Measurements from ENCODE around the gene TCERG1.

Gene TCERG1

DNA sequence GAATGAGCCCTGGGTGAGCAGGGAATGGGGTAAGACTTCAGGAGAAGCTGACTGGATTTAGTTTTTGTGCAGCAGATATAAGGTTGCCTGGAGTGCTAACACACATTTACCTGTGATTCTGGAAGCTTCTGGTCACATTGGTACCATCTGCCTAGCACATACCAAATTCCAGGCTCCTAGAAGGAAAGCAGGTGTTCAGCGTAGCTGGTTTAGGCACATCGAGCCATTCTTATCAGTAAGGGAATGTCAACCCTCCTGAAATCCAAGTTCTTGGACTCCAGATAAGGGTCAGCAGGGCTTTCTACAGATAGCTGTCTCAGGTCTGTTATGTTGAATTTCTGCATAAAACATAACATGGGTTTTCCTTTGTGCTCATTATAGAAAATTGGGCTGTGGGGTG is 10.3 kb downstream of the TCERG1 start:
- no peak for DNase-seq (ENCODE audit: low read depth in 2 of 2)

DNA sequence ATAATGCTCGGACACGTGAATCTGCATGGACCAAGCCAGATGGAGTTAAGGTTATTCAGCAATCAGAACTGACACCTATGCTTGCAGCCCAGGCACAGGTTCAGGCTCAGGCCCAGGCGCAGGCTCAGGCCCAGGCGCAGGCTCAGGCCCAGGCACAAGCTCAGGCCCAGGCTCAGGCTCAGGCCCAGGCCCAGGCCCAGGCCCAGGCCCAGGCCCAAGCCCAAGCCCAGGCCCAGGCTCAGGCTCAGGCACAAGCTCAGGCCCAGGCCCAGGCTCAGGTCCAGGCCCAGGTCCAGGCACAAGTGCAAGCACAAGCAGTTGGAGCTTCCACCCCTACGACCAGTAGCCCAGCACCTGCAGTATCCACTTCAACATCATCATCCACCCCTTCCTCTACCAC is 11.8 kb downstream of the TCERG1 start:
- no peak for DNase-seq (ENCODE audit: low read depth in 2 of 2)

DNA sequence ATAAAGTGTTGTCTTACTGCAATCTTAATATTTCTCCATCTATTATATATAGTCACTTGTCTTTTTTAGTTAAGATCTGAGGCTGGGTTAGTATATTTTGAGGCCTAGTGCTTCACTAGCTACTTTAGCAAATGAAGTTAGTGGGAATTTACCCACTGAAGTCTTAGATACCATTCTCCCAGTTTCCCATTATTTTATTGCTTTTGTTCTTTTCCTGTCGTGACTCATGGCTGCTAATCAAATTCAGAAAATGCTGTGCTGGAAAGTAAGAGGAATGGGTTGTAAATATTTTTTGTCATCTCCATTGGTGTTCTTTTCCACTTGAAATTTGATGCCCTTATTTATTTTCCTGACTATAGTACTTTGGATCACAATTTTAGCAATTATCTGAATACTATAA is 14.2 kb downstream of the TCERG1 start:
- DNase-seq (ENCODE audit: low read depth in 2 of 2), result no peak

DNA sequence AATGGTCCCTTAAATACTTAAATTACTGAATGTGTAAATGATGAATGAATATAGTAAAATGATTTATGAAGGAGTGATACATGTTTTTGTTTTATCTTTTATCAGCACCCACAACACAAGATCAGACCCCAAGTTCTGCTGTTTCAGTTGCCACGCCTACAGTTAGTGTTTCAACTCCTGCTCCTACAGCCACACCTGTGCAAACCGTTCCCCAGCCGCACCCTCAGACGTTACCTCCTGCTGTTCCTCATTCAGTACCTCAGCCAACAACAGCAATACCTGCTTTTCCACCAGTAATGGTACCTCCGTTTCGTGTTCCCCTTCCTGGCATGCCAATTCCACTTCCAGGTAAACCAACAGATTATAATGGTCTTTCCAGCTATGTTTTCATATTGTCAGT is 16.3 kb downstream of the TCERG1 start:
- no peak for DNase-seq (ENCODE audit: low read depth in 2 of 2)

DNA sequence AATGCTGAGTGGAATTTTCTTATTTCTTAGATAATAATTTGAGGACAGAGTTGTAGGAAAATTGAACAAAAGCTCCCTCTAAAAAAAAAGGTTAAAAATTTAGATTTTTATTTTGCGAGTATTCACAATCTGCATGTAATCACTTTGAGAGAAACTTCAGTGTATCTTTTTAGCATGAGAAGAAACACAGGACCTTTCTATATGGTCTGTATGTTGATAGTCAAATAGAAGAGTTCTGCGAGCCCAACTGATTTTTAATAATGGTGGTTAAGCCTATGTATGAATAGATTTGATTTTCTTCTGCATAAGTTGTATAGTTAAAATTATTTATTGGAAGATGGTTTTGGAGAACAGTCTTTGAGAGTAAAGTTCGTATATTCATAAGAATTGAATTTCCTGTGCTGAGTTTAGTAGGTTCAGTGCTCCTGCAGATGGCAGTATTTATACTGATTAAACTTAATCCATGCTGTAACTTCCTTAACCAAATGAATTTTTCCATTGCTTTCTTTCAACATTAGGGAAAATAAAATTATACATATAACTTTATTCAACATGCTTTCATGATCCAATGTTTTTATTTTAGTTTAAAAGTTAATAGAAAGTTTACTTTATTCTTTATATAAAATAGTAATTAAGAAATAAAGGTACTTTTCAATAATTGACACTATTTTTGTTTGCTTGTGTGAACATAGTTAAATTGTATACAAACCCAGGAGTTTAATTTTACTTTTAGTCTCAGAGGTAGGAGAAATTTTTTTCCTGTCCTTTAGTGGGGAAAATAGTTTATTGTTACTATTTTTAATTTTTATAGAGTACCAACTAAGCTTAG is 19.6 kb downstream of the TCERG1 start:
- DNase-seq (ENCODE audit: low read depth in 2 of 2), result no peak

DNA sequence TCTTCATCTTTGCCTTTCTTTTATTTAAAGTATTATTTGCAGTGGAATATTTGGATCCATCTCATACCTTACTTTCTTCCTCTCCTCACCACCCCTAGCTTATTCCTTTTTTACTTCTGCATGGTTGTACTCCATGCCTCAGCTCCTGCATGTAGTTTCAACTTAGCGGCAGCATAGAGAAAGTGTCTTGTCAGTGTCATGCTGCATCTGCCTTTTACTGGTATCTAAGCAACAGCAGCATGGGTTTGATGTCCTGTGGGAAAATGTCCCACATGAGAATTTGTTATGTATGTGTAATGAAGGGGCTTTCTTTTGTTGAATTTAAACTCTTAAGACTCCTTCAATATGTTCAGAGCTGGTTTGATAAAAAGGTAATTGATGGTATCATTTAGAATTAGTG is 20.6 kb downstream of the TCERG1 start:
- no peak for DNase-seq (ENCODE audit: low read depth in 2 of 2)

DNA sequence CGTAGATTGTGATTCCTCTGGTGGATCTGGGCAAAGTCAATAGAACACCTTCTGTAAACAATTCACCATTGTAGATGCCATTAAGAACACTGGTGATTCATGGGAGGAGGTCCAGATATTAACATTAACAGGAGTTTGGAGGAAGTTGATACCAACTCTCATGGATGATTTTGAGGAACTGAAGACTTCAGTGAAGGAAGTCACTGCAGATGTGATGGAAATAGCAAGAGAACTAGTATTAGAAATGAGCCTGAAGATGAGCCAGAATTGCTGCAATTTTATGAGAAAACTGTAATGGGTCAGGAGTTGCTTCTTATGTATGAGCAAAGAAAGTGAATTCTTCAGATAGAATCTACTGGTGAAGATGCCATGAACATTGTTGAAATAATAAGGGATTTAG is 26.9 kb downstream of the TCERG1 start:
- no peak for DNase-seq (ENCODE audit: low read depth in 2 of 2)

DNA sequence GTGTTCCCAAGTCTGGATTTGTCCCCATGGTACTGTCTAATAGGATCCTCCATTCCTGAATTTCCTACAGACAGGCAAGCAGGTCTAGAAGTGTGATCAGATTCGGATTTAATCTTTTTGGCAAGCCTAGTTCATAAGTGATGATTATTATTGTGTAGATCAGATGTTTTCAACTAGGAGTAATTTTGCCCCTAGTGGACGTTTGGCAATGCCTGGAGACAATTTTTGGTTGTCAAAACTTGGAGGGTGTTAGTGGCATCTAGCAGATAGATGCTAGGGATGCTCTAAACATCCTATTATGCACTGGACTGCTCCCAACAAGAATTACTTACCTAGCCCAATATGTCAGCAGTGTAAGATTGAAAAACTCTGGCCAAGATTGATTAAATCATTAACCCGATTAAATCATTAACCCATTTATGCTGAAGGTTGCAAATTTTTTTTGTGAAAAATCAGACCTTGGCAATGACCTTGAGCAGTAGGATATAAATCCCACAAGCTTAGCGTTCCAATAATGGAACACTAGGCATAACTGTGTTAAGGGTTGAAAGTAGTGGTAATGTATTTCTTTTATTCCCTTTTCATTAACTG is 28.2 kb downstream of the TCERG1 start:
- no peak for DNase-seq (ENCODE audit: low read depth in 2 of 2)

DNA sequence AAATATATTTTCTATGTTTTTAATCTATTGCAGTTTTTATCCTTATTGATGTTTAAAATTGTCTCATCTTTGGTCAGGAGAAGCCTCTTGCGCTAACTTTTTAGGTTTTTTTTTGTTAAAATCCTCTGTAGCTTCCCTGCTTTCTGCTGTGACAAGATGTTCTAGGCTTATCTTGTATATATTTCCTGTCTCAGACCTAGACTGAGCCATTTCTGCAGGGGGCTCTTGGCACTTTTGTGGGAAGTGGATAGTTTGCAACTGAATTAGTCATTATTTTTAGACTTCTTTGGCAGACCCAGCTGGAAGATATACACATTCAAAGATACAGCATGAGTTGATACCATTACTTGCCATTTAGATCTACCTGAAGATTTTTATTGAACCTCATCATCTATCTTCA is 28.8 kb downstream of the TCERG1 start:
- no peak for DNase-seq (ENCODE audit: low read depth in 2 of 2)

DNA sequence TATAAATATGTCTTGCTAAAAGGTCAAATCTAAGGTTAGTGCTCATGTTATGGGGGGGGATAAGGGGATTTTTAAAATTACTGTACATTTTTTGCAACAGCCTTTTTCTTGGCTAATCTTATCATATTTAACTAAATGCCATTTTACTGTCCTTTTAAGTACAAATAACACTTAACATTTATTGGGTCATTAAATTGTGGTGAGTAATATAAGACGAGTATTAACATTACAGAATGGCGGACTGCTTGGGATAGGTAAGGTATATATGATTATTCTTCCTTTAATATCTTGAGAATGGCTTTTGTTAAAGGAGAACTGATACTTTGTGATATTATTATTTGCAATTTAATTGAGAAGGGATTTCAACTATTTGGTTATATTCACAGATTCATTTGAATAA is 35.6 kb downstream of the TCERG1 start:
- DNase-seq (ENCODE audit: low read depth in 2 of 2), result no peak

DNA sequence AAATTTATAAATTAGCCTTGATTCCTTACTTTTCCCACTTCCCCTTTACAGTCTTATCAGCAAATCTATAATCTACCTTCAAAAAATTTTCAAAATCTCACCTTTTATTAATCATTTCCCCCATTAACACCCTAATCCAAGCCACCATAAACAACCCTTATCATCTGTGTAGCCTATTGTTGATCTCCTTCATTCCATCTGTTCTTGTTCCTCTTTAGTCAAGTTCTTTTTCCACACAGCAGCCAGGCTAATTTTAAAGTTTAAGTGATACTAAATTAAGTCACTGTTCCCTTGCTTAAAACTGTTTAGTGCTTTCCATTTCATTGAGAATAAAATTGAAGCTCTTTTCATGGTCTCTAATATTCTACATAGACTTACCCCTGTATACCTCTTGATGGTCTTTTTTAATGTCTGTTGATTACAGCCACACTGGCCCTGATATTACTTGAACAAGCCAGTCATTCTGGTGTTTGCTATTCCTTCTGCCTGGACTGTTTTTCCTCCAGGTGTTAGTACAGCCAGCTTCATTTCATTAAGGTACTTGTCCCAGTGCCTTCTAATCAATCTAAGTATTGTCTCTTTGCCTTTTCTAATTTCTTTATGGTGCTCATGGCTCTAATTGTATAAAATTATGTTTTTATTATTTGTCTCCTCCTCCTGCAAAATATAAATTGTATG is 37.7 kb downstream of the TCERG1 start:
- DNase-seq (ENCODE audit: low read depth in 2 of 2), result no peak

DNA sequence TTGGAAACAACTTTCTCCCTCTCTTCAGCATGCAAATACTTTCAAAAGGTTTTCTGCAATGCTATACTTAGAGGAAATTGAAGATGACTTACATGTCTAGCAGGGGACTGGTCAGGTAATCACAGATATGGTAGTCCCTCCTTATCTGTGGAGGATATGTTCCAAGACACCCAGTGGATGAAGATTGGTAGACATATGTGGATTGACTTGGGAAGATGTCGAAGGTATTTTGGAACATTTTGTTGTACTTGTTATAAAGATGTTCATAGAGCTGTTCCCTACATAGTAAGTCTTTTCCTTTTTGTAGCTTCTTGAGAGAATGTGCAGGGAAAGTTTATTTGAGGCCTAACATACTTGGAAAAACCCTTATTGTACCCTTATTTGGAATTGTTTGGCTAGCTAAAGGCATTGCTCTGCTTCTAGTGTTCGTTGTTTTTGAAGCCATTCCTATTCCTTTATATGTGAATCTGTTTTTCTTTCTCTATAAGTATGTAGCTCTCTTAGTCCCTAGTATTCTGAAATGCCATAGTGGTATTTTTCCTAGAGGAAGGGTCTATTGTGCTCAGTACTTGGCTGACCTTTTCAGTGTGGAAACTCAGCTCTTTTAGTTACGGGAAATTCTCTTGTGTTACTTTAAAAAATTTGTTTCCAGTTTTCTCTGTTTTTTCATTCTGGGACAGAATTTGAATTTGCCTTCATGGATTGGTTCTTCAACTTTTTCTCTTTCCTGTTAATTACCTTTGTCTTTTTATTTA is 43.1 kb downstream of the TCERG1 start:
- no peak for DNase-seq (ENCODE audit: low read depth in 2 of 2)

DNA sequence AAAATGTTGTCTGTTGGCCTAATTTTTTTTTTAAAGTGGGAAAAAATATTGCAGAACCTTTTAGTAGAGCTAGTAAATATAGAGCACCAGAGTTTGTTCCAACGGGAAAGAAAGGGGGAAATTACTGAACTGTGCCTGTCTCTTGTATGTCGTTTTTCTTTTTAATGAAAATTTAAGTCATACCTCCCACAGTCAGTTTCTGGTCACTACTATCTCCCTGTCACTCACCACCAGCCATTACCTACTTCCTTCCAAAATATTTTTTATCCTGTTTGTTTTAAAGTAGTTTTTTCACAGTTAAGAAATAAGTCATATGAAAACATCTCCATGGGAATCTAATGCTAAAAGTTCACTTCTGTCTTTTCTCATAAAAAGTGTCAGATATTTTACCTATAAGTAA is 47.5 kb downstream of the TCERG1 start:
- no peak for DNase-seq (ENCODE audit: low read depth in 2 of 2)

DNA sequence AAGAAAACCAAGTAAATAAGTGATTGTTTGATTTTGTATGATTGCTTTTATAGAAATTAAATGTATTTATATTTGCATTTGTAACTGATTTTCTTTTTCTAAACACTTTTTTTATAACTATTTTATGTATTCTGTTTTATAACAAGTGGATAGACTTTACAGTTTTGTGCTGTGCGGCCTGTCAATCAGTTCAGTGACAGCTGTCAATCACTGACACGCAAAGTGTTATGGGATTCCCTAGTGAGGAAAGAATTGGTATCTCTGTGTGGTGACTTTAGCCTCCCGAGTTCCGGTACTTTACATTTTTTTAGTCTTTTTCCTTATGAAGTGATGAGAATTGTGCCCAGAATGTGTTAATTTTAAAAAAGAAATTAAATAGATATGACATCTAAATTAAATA is 52.5 kb downstream of the TCERG1 start:
- DNase-seq (ENCODE audit: low read depth in 2 of 2), result no peak

DNA sequence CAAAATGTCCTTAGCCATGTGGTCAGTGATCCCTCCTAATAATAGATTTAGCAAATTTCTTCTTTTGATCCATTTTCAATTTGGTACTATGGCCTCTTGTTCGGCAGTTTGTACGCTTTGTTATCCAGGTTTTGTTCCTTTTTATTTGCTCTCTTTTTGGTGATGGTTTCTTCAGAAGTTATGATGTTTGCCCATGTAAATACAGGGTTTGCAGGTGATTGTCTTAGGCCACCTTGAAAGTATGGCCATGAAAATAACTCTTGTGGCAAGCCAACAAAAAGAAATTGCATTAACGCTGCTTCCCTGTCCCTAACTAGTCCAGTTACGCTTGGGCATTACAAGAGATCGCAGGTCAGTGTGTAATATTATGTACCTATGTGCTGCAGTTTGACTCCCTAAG is 60.3 kb downstream of the TCERG1 start:
- DNase-seq (ENCODE audit: low read depth in 2 of 2), result no peak

DNA sequence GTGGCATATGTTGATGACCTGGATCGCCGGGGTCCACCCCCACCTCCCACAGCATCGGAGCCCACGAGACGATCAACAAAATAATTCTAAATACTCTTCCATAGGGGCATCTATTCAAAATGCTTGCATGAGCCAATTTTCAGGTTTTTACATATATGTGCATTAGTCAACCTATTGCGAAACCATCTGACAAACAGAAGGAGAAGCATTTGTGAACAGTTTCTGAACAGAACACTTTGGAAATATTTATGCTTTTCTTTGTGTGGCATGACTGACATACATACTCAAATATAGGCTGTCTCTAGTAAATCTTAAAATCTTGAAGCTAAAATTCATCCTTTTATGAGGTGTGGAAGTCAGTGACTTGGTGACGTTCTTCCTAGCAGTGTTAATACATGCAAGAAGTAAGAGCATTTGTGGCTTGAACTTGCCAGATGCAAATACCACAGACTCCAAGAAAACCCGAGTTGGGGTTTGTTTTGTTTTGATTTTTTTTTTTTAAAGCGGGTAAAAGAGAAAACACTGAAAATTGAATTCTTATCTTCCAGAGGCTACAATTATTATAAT is 63.5 kb downstream of the TCERG1 start:
- DNase-seq (ENCODE audit: low read depth in 2 of 2), result no peak

DNA sequence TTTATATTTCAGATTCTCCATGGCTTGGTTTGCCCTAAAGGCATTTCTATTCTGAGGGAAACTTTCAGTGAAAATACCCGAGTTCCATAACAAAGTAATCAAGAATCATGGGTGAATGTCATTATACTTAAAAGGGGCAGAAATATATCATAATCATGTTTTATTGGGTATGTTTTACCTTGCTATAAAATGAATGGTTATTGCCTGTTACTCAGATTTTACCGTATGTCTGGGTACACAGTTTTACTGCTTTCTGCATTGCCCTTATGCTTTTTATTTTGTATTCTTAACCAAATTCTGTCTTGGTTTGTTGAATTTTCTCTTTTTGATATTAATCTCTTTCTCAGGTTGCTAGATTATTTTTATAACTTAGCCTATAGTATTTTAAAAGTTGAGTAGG is 66.3 kb downstream of the TCERG1 start:
- no peak for DNase-seq (ENCODE audit: low read depth in 2 of 2)

DNA sequence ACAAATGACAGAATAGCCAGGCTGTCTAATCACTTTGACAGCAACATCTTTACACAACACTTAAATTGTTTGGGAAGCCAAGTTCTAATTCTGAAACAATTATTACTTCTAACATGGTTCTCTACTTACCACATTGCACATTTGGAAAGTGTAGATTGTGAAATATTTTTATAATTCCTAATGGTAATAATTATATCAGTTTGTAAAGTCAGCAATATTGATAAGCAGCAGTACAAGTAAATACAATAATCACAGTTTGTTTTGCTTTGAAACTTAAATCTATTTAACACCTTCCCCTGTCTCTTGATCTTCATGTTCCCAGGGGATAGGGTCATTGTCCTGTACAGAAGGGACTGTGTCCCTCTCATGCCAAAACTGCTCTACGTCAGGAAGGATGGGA is 67.4 kb downstream of the TCERG1 start:
- DNase-seq (ENCODE audit: low read depth in 2 of 2), result no peak

DNA sequence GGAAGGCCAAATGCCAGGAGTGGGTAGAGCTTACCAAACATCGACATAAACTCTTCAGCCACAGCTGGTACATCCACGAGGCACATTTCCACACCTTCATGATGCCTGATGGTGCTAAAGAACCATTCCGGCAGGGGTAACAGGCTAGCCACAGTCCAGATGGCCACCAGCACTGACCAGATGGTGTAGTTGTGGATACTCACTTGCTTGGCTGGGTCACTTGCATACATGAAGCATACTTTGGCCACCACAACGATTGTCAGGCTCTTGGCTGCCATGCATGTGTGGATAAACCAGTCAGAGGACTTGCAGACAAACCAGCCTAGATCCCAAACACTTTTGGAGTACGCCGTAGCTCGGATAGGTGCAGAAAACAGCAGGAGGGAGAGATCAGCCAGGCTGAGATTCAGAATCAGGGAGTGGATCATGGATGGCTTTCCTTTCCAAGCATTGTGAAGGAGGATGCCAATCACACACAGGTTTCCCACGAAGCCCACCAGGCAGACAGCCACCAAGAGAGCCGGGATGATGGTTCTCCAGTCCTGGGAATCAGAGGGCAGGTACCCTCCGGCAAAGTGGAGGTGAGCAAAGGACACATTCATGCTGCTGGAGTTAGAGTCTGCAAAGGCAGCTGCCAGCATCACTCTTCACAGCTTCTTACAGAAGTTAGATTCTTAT is 68.5 kb downstream of the TCERG1 start:
- DNase-seq (ENCODE audit: low read depth in 2 of 2), result no peak

DNA sequence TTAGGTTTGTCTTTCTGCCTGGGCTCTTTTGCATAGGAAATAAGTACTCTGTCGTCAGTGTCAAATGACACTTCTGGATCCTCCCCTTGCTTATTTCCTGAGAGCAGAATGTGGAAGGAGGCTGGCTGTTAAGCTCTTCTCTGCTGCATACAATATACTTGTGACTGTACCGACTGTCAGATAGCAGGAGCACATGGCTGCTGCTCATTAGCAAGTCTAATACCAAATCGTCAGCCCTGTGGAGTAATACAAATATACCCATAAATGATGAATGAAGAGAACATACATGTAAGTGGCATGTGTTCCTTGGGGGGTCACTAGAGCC is 69.0 kb downstream of the TCERG1 start, which contains the start of gene GPR151:
Gene GPR151 (minus strand): TSS at position 40 of the 325 bp plus-strand sequence. CDS start 77 bp downstream, outside the sequence.
- DNase-seq (ENCODE audit: low read depth in 2 of 2), result no peak

DNA sequence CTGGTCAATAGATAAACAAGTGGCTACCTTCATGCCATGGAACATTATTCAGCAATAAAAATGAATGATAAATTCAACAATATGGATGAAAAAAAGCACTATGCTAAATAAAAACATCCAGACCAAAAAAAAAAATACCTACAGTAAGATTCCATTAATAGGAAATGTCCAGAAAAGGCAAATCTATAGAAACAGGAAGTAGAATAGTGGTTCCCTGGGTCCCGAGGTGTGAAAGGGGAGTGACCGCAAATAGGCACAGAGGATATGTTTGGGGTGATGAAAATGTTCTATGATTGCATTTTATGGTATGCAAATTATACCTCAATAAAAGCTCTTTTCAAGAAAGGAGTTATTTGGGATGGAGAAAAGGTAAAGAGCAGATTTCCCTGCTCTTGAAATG is 72.4 kb downstream of the TCERG1 start:
- DNase-seq (ENCODE audit: low read depth in 2 of 2), result no peak

DNA sequence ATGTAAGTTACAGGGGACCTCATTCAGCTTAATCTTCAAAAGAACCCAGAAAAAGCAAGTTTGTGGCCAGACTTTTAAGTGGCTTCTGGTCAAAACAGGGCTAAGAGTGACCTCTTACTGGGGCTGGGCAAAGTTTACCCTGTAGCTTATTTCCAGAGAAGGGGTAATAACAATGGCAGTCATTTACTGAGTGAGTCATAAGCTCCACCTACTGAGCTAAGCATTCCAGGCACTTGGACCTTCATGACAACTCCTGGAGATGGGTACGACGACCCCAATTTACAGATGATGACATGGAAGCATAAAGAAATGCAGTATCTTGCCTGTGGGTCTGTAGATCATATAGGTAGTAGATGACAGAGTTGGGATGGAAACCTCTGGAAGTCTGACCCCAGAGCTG is 73.6 kb downstream of the TCERG1 start:
- DNase-seq (ENCODE audit: low read depth in 2 of 2), result no peak

Data from stimulated activated CD8-positive, alpha-beta memory T cell treated with anti-CD3 and anti-CD28 coated beads, Interleukin-15, amount 100 ng/mL, for 4 hours (primary cell).